Stimulated activated CD8-positive, alpha-beta memory T cell treated with anti-CD3 and anti-CD28 coated beads, Interleukin-15, amount 100 ng/mL, for 4 hours (primary cell): Measurements from ENCODE around the gene DMWD.

Experiments
- DNase-seq, 2 donors: peaks; one replicate each; pipeline ENCODE4 v3.0.0-alpha.2; 2020; ENCODE audit warnings: low read depth in 2 of 2

Gene DMWD

GRCh38 chr19:45786533-45786894, 6.1 kb downstream of the DMWD start:
- DNase-seq = no peak

- DNase-seq = no peak
These were observed 6.7 kb downstream of the DMWD start for GRCh38 chr19:45785781-45786532.

- no peak for DNase-seq
These were observed 7.5 kb downstream of the DMWD start for GRCh38 chr19:45785097-45785496.

GRCh38 chr19:45784096-45784495, 8.5 kb downstream of the DMWD start:
- no peak for DNase-seq

GRCh38 chr19:45782820-45783785, 9.5 kb downstream of the DMWD start:
- DNase-seq = no peak

DNA sequence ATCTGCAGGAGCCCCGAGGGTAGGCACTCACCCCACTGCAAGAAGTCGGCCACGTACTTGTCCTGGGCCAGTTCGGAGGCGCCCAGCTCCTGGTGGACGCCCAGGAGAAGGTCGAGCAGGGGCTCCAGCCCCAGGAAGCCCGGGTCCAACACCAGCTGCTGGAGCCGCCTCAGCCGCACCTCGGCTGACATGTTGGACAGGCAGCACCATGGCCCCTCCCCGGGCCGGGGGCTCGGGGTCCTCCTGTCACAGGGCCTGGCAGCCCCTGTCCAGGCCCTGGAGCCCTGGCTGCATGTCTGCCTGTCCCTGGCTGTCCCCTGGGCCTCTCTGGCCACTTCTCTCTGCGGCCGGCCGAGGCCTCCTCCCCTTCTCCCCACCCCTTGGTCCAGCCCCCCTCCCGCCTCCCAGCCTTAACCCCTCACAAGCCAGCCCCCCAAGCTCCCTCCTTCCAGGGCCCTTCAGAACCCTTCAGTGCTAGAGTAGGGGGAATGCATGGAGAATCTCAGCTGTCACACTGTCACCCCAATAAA, 10.4 kb downstream of the DMWD start, which contains the start of gene DMPK:
Gene DMPK, minus strand, starts transcription at position 329 of the 530 bp plus-strand sequence. Its CDS starts 138 bp downstream, at position 191.
- DNase-seq = no peak

GRCh38 chr19:45781214-45782161, 11.2 kb downstream of the DMWD start:
- no peak for DNase-seq

DNA sequence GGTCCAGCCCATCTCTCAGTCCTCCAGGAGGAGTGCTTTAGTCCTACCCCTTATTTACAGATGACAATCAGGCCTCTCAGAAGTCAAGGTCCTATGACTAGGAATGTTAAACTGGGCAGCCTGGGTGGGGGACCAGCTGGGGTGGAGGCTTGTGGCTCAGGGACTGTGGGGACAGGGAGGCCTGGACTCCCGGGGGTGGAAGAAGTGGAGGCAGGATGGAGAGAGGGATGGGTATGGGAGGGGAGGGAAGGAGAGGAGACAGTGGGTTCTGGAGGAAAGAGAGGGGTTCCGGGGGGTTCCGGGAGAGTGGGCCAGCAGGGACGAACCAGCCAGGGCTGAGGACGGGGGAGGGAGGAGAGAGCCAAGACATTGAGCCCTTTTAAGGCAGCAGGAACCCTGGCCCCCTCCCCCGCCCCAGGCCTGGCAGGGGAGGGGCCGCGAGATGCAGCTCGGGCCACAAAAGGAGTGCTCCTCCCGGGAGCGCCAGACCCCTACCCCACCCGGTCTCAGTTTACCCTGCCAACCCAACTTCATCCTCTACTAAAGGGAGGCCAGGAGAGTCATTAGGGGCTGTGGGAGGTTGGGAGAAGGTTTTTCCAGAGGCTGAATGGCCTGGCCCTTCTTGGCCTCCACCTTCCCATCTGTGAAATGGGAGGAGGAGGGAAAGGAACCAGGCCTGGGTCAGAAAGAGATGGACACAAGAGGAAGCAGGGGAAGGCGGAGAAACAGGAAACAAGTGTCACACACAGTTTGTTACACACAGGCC, 12.0 kb downstream of the DMWD start:
- no peak for DNase-seq

GRCh38 chr19:45780146-45780447, 12.5 kb downstream of the DMWD start:
- DNase-seq = no peak

- peak; percentile 49 to 63 for DNase-seq
These were observed 13.2 kb downstream of the DMWD start for GRCh38 chr19:45779231-45780145.

- DNase-seq = no peak
These were observed 14.5 kb downstream of the DMWD start for GRCh38 chr19:45778010-45778661.

GRCh38 chr19:45777395-45777961, 15.2 kb downstream of the DMWD start:
- no peak for DNase-seq

DNA sequence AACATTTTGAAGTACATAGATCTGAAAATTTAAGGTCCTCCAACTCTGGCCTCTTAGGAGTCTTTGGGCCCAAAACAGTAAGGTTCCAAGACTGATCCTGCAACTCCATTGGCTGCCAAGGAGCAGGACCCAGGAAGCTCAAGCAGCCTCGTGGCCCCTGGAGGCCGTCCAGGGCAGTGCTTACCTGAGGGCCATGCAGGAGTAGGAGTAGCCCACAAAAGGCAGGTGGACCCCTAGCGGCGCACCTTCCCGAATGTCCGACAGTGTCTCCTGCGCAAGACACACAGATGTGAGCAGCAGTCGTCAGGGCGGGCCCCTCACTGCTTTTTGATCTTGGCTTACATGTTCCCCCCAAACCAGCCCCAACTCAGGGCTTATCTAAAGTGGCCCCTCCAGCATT, 17.9 kb downstream of the DMWD start:
- DNase-seq = no peak

GRCh38 chr19:45773384-45773783, 19.3 kb downstream of the DMWD start:
- no peak for DNase-seq

GRCh38 chr19:45772912-45773311, 19.7 kb downstream of the DMWD start:
- no peak for DNase-seq

DNA sequence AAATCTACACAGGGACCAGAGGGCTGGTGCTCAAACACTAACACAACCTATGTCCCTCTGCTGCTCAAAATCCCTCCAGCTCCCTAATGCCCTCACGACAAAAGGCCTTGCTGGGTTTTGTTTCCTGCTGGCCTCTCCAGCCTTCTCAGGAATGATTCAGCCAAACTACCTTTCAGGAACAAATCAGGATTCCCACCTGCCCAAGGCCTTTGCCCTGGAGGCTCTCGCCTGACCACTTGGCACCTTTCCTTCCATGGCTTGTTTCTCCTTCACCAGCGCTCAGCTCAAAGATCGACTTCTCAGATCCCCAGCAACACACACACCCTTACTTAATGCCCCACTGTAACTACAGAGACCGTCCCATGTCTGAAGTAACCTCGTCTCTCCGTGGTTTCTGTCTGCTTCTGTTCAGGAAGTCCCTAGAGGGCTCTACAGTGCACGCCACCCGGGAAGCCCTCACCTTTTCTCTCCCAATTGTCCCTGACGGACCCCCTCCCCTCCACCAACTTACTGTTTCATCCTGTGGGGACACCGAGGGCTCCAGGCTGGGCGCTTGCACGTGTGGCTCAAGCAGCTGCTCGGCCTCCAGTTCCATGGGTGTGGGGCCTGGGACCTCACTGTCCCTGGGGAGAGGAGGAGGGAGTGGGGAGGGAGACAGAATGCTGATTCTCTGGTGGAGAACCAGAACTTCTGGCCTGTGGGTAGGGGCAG, 20.4 kb downstream of the DMWD start:
- no peak for DNase-seq

- DNase-seq = no peak
These were observed 21.2 kb downstream of the DMWD start for GRCh38 chr19:45771311-45771933.
